ENCODE measurements around the gene PILRA.
A peak's percentile ranks its signal among the peaks of the same experiment; 100 is the strongest.
"Not testable (repeated sequence)": the region's sequence is repeated elsewhere in the genome, so short reads cannot be mapped to it uniquely, and the experiment has no call there.

PILRA gene

DNA sequence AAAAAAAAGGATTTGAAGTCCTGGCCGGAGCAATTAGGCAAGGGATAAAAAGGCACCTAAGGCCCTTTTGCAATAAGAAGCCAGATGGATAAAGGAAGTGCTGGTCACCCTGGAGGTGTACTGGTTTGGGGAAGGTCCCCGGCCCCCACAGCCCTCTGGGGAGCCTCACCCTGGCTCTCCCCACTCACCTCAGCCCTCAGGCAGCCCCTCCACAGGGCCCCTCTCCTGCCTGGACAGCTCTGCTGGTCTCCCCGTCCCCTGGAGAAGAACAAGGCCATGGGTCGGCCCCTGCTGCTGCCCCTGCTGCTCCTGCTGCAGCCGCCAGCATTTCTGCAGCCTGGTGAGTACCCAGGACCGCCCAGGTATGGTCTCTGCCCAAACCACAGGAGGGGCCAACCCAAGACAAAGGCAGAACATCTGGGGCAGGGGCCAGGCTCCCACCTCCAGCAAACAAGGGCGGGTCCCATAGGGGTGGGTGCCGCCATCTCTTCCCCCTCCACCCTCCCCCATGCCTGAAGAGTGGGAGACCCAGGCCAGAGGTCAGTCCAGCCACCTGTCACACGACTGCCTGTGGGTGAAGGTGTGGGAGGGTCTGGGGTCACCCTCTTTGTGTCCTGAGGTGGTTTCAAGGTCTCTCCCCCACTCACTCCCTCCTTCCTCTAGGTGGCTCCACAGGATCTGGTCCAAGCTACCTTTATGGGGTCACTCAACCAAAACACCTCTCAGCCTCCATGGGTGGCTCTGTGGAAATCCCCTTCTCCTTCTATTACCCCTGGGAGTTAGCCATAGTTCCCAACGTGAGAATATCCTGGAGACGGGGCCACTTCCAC lies 15.0 kb upstream of the PILRA start, which contains the start of gene PILRB:
TSS of gene PILRB (plus strand) at position 91 of the 830 bp plus-strand sequence. CDS start at position 277, 186 bp downstream.
- no peak for DNase-seq

DNA sequence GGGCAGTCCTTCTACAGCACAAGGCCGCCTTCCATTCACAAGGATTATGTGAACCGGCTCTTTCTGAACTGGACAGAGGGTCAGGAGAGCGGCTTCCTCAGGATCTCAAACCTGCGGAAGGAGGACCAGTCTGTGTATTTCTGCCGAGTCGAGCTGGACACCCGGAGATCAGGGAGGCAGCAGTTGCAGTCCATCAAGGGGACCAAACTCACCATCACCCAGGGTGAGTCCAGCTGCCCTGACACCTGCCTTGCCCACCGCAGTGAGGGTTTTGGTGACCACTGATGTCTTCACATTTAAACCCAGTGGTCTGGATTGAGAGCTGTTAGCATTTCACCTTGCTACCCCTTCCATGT lies 14.5 kb upstream of the PILRA start:
- DNase-seq, result no peak

DNA sequence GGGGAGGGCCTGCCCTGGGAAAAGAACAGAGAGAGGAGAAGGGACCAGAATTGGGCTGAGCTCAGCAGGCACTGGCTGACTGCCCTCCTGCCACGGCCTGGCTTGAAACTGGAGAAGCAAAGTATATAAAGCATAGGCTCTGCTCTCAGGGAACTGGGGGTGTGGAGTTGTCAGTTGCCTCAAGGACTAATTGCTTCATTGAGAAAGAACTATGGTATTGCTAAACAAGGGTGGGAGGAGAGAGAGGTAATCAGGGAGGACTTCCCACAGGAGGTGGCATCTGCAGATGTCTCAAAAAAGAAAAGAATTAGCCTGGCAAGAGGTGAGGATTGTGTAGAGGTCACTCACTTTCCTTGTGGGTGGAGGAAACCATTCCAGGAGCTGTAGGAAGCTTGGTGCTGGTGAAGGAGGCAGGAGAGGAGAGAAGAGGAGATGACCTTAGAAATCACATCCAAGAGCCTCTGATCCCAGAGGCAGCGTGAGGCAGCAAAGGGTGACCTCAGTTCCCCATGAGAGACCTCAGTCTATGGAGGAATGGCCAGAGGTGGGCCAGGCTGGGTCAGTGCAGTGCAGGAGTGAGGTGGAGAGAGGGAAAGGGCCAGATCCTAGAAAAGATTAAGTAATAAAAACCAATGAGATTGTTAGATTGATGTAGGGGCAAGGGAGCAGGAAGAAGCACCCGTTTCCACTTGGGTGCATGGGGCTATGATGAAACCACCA lies 13.0 kb upstream of the PILRA start:
- no peak for DNase-seq

DNA sequence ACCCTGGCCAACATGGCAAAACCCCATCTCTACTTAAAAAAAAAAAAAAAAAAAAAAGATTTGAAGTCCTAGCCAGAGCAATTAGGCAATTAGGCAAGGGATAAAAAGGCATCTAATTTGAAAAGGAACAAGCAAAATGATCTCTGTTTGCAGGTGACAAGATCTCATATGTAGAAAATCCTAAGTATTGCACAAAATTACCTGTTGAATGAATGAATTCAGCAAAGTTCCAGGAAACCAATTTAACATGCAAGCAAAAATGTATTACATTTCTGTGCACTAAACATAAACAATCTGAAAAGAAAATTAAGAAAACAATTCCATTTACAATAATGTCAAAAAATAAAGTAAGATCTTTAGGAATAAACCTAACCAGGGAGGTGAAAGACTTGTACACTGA lies 10.2 kb upstream of the PILRA start:
- DNase-seq, result no peak

DNA sequence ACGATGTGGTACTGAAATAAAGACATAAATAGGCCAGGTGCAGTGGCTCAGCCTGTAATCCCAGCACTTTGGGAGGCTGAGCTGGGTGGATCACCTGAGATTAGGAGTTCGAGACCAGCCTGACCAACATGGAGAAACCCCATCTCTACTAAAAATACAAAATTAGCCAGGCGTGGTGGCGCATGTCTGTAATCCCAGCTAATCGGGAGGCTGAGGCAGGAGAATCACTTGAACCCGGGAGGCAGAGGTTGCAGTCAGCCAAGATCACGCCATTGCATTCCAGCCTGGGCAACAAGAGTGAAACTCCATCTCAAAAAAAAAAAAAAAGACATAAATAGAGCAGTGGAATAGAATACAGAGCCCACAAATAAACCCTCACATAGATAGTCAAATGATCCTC lies 9.5 kb upstream of the PILRA start:
- not testable (repeated sequence) for DNase-seq

DNA sequence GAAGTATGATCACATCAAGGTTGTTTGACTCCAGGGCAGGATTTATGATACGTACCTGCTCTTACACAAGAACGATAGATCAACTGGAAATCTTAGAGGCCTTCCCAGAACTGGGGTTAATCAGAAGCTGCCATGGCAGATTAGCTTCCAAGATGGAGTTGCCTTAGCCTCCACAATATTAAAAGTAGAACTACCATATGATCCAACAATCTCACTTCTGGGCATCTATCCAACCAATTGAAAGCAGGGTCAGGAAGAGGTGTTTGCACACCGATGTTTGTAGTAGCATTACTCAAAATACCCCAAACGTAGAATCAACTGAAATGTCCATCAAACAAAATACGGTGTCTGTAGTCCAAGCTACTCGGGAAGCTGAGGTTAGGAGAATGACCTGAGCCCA lies 8.8 kb upstream of the PILRA start:
- DNase-seq, result no peak

DNA sequence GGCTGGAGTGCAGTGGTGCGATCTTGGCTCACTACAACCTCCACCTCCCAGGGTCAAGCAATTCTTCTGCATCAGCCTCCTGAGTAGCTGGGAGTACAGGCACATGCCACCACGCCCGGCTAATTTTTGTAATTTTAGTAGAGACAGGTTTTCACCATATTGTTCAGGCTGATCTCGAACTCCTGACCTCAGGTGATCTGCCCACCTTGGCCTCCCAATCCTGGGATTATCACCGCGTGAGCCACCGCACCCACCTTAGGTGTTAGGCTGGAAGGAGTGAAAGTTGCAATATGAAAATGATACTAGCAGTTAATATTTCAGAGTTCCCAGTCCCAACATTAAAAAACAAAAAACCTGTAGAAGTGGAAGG lies 7.3 kb upstream of the PILRA start:
- DNase-seq, result not testable (repeated sequence)

DNA sequence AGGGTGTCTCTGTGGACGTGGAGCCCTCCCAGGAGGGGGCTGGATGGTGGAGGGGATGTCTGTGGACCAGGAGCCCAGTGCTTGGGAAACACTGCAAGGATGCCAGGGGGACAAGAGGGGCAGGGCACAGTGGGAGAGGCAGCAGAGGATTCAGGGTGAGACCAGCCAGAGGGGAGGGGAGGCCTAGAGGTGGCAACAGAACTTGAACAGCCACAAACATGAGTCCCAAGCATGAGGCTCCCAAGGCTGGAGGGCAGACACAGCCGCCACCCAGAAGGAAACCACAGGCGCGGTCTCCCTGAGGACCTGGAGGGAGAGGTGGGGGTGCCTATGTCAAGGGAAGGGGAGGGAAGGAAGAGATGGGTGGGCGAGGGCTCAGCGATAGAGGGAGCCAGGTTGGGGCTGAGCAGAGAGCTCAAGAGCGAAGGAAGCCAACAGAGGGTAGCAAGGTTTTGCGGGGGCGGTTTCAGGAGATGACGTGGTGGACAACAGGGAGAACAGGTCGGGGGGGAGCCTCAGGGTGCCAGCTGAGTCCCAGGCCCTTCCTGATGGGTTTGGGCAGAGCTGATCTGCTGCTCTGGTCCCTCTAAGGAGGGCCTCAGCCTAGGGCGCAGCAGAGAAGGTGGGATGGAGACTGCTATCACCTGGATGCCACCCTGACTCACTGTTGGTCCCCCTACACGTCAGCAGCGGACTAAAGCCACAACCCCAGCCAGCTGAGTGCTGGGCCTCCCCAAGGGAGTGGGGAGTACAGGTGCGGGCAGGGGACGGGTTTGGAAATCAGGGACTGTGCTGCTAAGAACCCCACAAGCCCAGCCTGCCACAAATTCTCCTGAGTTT lies 6.7 kb upstream of the PILRA start:
- no peak for DNase-seq

DNA sequence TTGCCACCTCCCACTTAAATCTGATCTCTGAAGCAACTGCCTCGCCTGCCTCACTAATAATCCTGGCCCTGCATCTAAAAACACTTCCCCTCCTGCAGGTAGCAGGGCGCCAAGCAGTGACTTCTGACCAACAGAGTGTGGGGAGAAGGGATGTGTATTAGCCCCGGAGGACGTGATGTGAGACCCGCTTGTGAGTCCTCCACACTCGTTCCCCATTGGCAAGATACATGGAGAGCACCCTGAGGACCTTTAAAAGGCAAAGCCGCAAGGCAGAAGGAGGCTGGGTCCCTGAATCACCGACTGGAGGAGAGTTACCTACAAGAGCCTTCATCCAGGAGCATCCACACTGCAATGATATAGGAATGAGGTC lies 6.1 kb upstream of the PILRA start:
- peak; percentile 30 for DNase-seq

DNA sequence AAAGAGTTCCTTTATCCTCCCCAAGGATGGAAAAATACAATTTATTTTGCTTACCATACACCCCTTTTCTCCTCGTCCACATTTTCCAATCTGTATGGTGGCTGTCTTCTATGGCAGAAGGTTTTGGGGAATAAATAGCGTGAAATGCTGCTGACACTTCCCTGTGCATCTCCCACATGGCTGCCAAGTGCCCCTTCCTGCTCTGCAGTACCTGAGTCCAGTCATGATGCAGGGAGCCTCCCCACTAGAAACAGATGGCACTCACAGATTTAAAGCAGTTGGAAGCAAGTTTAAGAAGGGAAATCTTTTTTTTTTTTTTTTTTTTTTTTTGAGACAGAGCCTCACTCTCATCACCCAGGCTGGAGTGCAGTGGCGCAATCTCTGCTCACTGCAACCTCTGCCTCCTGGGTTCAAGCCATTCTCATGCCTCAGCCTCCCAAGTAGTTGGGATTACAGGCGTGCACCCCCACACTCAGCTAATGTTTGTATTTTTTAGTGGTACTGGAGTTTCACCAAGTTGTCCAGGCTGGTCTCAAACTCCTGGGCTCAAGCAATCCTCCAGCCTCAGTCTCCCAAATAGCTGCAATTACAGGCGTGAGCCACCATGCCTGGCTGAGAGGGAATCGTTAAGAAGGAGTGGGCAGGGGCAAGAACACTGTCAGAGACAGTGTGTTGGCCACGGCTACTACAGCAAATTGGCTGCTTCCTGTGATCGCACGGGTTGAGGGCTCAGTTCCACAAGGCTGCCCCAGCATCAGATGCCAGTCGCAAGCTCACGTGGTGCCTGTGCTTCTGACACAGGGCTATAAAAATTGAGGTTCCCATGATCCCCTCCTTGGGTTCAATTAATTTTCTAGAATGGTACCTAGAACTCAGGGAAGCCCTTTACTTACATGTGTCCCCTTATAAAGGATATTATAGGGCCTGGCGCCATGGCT lies 5.3 kb upstream of the PILRA start:
- peak; percentile 74 for DNase-seq

DNA sequence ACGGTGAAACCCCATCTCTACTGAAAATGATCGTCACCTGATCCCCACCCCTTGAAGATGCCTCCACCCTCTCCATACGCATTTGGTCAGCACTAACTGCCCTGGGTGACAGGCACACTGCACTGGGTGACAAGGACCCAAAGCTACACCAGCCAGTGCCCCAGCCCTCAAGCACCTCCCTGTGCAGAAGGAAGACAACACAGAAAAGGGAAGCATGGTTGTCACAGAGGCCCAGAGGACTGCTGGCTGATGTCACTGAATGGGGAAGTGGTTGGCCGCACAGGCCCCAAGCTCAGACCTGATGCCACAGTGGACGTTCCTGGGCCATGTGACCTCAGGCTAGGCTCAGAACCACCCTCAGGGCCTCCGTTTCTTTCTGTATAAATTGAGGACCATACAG lies 4.2 kb upstream of the PILRA start:
- DNase-seq, result no peak

DNA sequence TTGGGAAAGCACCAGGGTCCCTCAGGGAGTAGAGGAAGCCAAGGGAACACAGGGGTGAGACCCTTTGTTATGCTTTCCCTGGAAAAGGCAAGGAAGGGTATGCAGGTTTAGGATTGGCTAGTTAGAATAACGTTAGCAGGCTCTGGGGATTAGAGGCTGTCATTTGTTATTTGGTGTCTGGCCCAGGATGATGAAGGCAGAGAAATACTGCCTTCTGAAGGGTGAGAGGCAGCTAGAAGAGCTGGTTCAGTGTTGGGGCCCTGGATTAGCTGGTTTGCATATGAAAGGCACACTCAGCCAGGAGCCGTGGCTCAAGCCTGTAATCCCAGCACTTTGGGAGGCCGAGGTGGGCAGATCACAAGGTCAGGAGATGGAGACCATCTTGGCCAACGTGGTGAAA lies 3.0 kb upstream of the PILRA start:
- DNase-seq, result no peak

DNA sequence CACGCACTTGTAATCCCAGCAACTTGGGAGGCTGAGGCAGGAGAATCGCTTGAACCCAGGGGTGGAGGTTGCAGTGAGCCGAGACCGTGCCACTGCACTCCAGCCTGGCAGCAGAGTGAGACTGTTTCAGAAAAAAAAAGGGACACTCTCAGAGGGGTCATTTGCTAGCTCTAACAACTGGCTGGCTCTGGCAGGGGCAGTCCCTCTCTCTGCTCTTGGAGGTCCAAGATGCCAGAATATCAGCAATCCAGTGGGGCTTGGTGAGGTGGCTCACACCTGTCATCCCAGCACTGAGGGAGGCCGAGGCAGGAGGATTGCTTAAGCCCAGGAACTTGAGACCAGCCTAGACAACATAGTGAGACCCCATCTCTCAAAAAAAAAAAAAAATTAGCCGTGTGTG lies 2.5 kb upstream of the PILRA start:
- no peak for DNase-seq

DNA sequence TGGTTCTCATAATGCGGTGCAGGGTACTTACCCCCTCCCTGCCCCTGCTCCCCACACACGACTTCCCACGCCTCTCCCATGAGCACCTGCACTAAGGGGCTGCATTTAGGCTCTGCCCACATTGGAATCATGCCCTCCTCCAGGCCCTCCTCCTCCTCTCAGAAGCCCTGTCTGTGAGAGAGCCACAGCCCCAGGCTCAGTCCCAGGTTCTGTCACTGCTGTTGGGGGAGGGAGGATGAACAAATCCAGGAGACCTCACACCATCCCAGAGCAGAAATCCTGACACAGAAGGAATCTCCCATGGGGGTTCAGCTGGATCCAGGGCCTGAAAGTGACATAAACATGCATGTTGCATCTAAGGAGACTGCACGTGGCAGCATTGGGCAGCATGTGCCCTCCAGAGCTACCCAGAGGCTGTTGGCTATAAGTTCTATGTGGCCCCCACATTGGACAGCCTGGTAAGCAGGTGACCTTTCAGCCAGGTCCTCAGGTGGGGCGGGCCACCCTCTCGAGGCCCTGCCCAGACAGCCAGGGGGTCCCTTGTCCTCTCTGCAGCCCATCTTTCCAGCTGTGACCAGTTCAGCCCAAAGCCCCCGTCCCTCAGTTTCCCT lies 1.6 kb upstream of the PILRA start:
- DNase-seq, result no peak

DNA sequence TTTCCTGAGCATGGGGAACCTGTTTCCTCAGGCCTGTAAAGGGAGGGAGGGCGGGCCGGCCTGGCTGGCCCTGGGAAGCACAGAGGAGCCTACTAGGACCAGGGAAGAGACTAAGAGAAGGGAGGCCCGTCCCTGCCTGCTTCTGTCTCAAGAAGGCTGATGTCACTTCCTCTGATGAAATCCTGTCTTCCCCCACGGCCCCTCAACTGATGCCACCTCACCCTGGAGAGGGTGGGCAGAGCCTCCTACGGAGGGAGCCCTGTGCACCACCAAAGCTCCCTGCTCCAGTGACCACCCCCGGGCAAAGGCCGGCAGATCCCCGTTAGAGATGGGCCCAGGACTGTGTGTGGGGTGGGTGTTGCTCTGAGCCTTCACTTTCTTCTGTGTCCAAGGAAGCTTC lies 1.0 kb upstream of the PILRA start:
- DNase-seq, result no peak

DNA sequence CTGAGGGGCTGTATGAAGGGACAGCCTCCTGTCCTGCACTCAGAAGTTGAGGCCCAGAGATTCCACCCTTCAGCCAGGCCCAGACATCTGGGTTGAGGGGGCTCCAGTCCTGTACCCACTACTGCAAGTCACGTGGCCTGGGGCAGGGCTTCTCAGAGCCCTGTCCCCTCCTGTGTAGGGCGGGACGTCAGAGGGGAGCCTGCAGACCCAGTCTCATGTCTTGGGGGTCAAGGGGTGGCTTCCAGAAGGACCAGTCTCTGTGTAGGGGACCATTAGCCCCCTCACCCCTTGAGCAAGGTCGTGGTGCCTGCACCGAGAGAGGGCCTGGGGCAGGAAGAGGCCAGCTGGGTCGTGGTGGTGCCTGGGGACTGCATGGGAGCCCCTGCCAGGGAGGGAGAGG lies 593 bp upstream of the PILRA start:
- DNase-seq, result no peak

DNA sequence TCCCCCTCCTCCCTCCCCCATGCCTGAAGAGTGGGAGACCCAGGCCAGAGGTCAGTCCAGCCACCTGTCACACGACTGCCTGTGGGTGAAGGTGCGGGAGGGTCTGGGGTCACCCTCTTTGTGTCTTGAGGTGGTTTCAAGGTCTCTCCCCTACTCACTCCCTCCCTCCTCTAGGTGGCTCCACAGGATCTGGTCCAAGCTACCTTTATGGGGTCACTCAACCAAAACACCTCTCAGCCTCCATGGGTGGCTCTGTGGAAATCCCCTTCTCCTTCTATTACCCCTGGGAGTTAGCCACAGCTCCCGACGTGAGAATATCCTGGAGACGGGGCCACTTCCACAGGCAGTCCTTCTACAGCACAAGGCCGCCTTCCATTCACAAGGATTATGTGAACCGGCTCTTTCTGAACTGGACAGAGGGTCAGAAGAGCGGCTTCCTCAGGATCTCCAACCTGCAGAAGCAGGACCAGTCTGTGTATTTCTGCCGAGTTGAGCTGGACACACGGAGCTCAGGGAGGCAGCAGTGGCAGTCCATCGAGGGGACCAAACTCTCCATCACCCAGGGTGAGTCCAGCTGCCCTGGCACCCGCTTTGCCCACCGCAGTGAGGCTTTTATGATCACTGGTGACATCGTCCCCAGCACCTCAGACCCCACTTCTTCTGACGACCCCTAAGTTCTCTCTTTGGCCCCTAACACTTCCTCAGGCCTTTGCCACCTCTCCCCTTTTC lies 747 bp downstream of the PILRA start:
- DNase-seq, result not testable (repeated sequence)

DNA sequence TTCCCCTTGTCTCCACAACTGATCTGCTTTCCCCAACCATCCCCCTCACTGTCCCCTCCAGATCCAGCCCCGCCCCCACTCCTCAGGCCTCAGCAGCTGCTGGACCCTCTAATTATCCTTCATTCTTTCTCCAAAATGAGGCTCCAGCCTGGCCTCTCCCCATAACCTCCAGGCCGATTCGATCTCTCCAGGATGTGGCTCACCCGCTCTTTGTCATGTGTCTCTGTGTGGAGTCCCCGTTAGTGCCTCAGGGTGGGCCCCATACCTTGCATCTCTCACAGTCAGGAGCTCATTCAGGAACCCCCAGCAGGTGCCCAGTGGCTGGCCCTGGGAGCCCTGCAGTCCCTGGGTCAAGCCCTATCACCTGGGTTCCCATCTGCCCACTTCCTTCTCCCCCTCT lies 1.3 kb downstream of the PILRA start:
- DNase-seq, result no peak

DNA sequence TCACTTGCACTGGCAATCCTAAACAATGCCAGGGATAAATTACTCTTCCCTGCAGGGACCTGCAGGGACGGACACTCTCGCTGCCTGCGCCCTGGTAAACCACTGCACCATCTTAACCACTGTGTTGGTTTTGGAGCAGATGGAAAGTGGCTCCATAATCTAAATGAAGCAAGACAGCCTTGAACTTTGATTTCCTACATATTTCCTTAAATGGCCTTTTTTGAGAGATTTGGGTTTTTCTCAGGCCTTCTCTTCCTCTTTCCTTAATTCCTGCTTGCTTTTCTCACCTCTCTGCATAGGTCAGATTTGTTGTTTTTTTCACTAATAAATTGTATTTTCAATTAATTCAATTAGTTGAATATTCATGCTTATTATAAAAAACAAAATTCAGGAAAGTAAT lies 2.8 kb downstream of the PILRA start:
- DNase-seq, result no peak

DNA sequence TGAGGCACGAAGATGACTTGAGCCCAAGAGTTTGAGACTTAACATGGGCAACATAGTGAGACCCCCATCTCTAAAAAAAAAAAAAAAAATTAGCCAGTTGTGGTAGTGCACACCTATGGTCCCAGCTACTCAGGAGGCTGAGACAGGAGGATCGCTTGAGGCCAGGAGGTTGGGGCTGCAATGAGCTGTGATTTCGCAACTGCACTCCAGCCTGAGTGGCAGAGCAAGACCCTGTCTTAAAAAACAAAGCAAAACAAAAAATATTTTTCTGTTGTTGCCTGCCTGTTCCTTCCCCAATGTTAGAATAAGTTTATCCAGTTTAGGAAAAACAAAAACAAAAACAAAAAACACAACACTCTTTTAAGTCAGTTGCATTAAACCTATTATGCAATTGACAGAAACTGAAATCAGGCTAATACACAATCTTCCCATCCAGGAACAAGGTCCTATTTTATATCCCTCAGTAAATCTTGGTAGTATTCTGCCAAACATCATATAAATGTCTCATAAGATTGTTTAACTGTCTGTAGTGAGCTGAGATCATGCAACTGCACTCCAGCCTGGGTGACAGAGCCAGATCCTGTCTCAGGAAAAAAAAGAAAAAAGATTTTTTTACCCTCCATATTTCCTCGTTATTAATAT lies 4.9 kb downstream of the PILRA start:
- DNase-seq, result no peak

DNA sequence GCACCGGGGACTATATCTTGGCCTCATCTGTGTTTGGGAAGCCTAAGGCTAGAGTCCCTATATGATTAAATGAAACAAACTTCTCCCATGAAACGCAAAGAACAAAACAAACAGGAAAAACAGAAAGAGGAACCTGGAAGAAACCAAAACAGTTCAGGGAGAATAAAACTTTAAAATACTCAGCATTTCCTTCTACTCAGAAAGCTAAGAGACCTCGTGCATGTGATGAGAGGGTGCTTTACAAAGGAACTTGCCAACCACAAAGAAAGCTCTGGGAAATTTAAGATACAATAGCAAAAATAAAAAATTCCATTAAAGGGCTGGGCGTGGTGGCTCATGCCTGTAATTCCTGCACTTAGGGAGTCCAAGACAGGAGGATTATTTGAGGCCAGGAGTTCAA lies 6.9 kb downstream of the PILRA start:
- DNase-seq, result no peak

Measured in NCI-H2171 treated with DMSO at 0.1 percent for 48 hours (cell line).